ENCODE results near the gene CATSPERZ. TPM values are rescaled to one million over a fixed set of nuclear protein-coding genes. Genes with fewer than 3 reads are reported as not detected.
A peak's percentile ranks its signal among the peaks of the same experiment; 100 is the strongest.

Gene CATSPERZ
- polyA plus RNA-seq, 1 donor from 2014 or later, result not detected

DNA sequence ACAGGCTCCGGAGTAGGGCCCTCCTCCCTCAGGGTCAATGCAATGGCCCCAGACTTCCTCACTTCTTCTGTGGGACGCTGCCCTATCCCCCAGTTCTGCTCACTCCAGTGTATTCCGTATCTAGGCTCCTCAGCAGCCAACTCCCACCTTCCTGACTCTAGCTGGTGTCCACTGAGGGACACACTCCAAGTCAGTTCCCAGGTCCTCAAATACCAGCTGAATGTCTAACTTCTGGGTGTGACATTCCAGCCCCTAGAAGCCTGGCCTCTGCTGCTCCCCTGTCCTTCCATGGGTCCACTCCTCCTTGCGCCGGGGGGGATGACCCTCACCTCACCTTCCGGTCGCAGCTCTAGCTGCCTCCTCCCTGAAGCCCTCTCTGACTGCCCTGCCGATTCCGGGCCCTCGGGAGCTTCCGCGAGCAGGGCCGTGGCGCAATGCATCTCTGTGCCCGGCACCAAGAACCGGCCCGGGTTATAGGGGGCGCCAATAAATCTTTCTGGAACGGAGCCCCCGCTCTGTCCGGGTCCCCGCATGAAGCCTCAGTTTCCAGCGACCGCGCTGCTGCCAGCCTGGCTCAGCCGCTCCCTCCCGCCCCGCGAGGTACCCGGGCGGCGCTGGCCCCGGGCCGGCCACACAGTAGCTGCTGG, 31.1 kb upstream of the CATSPERZ start:
- Histone ChIP-seq H3K9me2 (ENCODE audit: insufficient read depth, low read length) (no peaks in the 10 kb centered on the region), H3K27me3 (ENCODE audit: insufficient read depth, low read depth, low read length) (no peaks in the 10 kb centered on the region), H3K9ac (ENCODE audit: low read length) (peak overlapping the region; percentile 87), H3K4me2 (ENCODE audit: low read length) (peak overlapping the region; percentile 89), H3K4me3 (ENCODE audit: low read length) (peak overlapping the region; percentile 96), H2AFZ (ENCODE audit: low read depth, low read length) (peak overlapping the region; percentile 45), H3F3A (ENCODE audit: insufficient read depth, low read length, poor library complexity, severe bottlenecking) (peaks cover 6% of the 10 kb centered on the region), H3K79me2 (replicated peaks; ENCODE audit: insufficient read depth, low read length) (no peaks in the 10 kb centered on the region), H4K20me1 (ENCODE audit: insufficient read depth) (no peaks in the 10 kb centered on the region), H3K27ac (ENCODE audit: low read length) (peak overlapping the region; percentile 87), H3K9me3 (ENCODE audit: low read length) (no peaks in the 10 kb centered on the region), H3K36me3 (ENCODE audit: insufficient read depth, low read length) (no peaks in the 10 kb centered on the region)
- TF ChIP-seq MXI1 (conservative IDR thresholded peaks at IDR 0.05; ENCODE audit: poor library complexity, severe bottlenecking), result no peak
- TF ChIP-seq EZH2 (IDR thresholded peaks at IDR 0.05; ENCODE audit: borderline replicate concordance, insufficient read depth, low read length, poor library complexity, severe bottlenecking), result no peak
- TF ChIP-seq, protein P1, sequence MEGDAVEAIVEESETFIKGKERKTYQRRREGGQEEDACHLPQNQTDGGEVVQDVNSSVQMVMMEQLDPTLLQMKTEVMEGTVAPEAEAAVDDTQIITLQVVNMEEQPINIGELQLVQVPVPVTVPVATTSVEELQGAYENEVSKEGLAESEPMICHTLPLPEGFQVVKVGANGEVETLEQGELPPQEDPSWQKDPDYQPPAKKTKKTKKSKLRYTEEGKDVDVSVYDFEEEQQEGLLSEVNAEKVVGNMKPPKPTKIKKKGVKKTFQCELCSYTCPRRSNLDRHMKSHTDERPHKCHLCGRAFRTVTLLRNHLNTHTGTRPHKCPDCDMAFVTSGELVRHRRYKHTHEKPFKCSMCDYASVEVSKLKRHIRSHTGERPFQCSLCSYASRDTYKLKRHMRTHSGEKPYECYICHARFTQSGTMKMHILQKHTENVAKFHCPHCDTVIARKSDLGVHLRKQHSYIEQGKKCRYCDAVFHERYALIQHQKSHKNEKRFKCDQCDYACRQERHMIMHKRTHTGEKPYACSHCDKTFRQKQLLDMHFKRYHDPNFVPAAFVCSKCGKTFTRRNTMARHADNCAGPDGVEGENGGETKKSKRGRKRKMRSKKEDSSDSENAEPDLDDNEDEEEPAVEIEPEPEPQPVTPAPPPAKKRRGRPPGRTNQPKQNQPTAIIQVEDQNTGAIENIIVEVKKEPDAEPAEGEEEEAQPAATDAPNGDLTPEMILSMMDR (IDR thresholded peaks at IDR 0.05; ENCODE audit: poor library complexity, severe bottlenecking), result no peak
- TF ChIP-seq, protein P2, sequence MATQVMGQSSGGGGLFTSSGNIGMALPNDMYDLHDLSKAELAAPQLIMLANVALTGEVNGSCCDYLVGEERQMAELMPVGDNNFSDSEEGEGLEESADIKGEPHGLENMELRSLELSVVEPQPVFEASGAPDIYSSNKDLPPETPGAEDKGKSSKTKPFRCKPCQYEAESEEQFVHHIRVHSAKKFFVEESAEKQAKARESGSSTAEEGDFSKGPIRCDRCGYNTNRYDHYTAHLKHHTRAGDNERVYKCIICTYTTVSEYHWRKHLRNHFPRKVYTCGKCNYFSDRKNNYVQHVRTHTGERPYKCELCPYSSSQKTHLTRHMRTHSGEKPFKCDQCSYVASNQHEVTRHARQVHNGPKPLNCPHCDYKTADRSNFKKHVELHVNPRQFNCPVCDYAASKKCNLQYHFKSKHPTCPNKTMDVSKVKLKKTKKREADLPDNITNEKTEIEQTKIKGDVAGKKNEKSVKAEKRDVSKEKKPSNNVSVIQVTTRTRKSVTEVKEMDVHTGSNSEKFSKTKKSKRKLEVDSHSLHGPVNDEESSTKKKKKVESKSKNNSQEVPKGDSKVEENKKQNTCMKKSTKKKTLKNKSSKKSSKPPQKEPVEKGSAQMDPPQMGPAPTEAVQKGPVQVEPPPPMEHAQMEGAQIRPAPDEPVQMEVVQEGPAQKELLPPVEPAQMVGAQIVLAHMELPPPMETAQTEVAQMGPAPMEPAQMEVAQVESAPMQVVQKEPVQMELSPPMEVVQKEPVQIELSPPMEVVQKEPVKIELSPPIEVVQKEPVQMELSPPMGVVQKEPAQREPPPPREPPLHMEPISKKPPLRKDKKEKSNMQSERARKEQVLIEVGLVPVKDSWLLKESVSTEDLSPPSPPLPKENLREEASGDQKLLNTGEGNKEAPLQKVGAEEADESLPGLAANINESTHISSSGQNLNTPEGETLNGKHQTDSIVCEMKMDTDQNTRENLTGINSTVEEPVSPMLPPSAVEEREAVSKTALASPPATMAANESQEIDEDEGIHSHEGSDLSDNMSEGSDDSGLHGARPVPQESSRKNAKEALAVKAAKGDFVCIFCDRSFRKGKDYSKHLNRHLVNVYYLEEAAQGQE (IDR thresholded peaks at IDR 0.05; ENCODE audit: borderline replicate concordance), result no peak
- no peak for TF ChIP-seq RAD21 (conservative IDR thresholded peaks at IDR 0.05)
- no peak for TF ChIP-seq POLR2AphosphoS5 (IDR thresholded peaks at IDR 0.05)
- TF ChIP-seq EP300 (conservative IDR thresholded peaks at IDR 0.05; ENCODE audit: poor library complexity, severe bottlenecking), result no peak
- TF ChIP-seq TAF1 (IDR thresholded peaks at IDR 0.05; ENCODE audit: low read depth), result no peak
- no peak for TF ChIP-seq SMC3 (conservative IDR thresholded peaks at IDR 0.05; ENCODE audit: poor library complexity)

DNA sequence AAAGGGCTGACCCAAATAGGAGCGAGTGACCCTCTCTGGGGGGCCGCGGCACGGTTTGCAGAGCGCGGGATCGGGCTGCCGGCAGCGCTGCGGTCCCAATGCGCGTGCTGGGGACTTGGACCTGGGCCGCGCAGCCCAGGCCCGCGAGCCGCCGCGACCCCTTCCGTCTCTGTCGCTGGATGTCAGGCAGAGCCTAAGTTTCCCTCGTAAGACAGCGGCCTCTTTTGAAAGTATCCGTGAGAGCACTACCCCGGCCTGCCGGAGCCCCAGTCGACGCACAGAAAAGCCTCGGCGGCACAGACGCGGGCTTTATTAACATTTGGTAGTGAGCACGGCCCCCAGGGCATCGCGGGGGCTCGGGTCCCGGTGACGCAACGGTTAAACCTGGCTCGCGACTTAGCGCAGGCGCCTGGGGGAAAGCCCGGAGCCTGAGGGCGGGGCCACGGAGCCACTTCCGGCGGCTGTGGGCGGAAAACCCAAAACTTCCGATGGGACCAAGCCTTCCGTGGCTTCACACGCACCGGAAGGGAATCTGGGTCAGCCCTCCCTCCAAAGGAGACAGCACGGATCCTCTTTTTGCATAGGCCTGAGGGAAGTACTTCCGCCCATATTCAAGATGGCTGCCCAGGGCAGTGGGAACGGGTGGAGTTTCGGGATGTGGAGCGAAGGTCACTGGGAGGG, 30.5 kb upstream of the CATSPERZ start:
- Histone ChIP-seq H2AFZ (ENCODE audit: low read depth, low read length) (peak overlapping the region; percentile 45), H3K27ac (ENCODE audit: low read length) (peak overlapping the region; percentile 87), H3K27me3 (ENCODE audit: insufficient read depth, low read depth, low read length) (no peaks in the 10 kb centered on the region), H3K9me2 (ENCODE audit: insufficient read depth, low read length) (no peaks in the 10 kb centered on the region), H3K36me3 (ENCODE audit: insufficient read depth, low read length) (no peaks in the 10 kb centered on the region), H3K4me3 (ENCODE audit: low read length) (peak overlapping the region; percentile 96), H3K79me2 (replicated peaks; ENCODE audit: insufficient read depth, low read length) (no peaks in the 10 kb centered on the region), H3K9ac (ENCODE audit: low read length) (peak overlapping the region; percentile 87), H3K9me3 (ENCODE audit: low read length) (no peaks in the 10 kb centered on the region), H3K4me2 (ENCODE audit: low read length) (peak overlapping the region; percentile 97), H4K20me1 (ENCODE audit: insufficient read depth) (no peaks in the 10 kb centered on the region), H3F3A (ENCODE audit: insufficient read depth, low read length, poor library complexity, severe bottlenecking) (peaks cover 6% of the 10 kb centered on the region)
- peak; percentile 70 for TF ChIP-seq SMC3 (conservative IDR thresholded peaks at IDR 0.05; ENCODE audit: poor library complexity)
- TF ChIP-seq, protein P1 (IDR thresholded peaks at IDR 0.05; ENCODE audit: poor library complexity, severe bottlenecking), result peak; percentile 62
- TF ChIP-seq, protein P2 (IDR thresholded peaks at IDR 0.05; ENCODE audit: borderline replicate concordance), result no peak
- TF ChIP-seq EP300 (conservative IDR thresholded peaks at IDR 0.05; ENCODE audit: poor library complexity, severe bottlenecking), result peak; percentile 39
- peak; percentile 71 for TF ChIP-seq MXI1 (conservative IDR thresholded peaks at IDR 0.05; ENCODE audit: poor library complexity, severe bottlenecking)
- no peak for TF ChIP-seq EZH2 (IDR thresholded peaks at IDR 0.05; ENCODE audit: borderline replicate concordance, insufficient read depth, low read length, poor library complexity, severe bottlenecking)
- peak; percentile 70 for TF ChIP-seq RAD21 (conservative IDR thresholded peaks at IDR 0.05)
- peak; percentile 49 for TF ChIP-seq TAF1 (IDR thresholded peaks at IDR 0.05; ENCODE audit: low read depth)
- peak; percentile 76 for TF ChIP-seq POLR2AphosphoS5 (IDR thresholded peaks at IDR 0.05)

Measured in neural cell (in vitro differentiated cells).